Colonic mucosa (tissue), 4 donors: Measurements from ENCODE around the gene AGPAT3. TPM values are rescaled to one million over a fixed set of nuclear protein-coding genes. Genes with fewer than 3 reads are reported as not detected.

Experiments
- DNase-seq: peaks from one replicate; pipeline ENCODE4 v3.0.0-alpha.2; 2020
- H3K27ac ChIP-seq: fragments of 200-600 bp; one replicate; pipeline ENCODE4 v1.8.0; 2021
- H3K27me3 ChIP-seq: fragments of 200-600 bp; one replicate; pipeline ENCODE4 v1.8.0; 2021
- H3K36me3 ChIP-seq: fragments of 200-600 bp; one replicate; pipeline ENCODE4 v1.8.0; 2021
- H3K4me1 ChIP-seq: fragments of 200-600 bp; one replicate; pipeline ENCODE4 v1.8.0; 2021; ENCODE audit warnings: mild to moderate bottlenecking
- H3K4me3 ChIP-seq: fragments of 200-600 bp; one replicate; pipeline ENCODE4 v1.8.0; 2021
- H3K9ac ChIP-seq, 2 donors: one replicate each; pipeline ENCODE4 v1.7.0; 2013; ENCODE audit warnings: control low read depth in 2 of 2, low read depth in 2 of 2, low read length in 2 of 2
- H3K9me3 ChIP-seq: fragments of 200-600 bp; one replicate; pipeline ENCODE4 v1.8.0; 2021
- CTCF ChIP-seq: fragments of 200-600 bp; IDR thresholded peaks from one replicate; pipeline ENCODE4 v1.8.0; 2022; ENCODE audit warnings: antibody characterized with exemption, mild to moderate bottlenecking
- intact Hi-C: fragments of 100-400 bp; cut with DNase I; formaldehyde crosslinking; loops from one replicate; pipeline ENCODE4 v1.14.1; 2022
- total RNA-seq, 2 donors: library from RNA; stranded (reverse); fragmentation: NEBNext Ultra II Directional in 1 of 2; extraction: Animal tissue kit (Norgen Biotek cat#: 25700) in 1 of 2; gene quantifications; one replicate each; pipeline ENCODE4 v1.2.1, GENCODE V29; 2021
- donor health status: healthy.
- donor health status: DM: no; HTN: no; CAD: no.
- donor health status: DM: no; HTN: no; CAD: no.

Gene AGPAT3
- total RNA-seq, 2 donors from 2014 or later: 82.2 to 101 TPM

- Histone ChIP-seq H3K27ac (no peak overlapping the region), H3K4me1 (no peaks in the 10 kb centered on the region), H3K4me3 (no peak overlapping the region), H3K36me3 (no peaks in the 10 kb centered on the region), H3K9me3 (no peaks in the 10 kb centered on the region), H3K27me3 (no peaks in the 10 kb centered on the region), H3K9ac (no peak overlapping the region)
- no peak for TF ChIP-seq CTCF
- DNase-seq: no peak
- intact Hi-C loops: no loop called here
Observed at GRCh38 chr21:43853851-43854772, 10.9 kb upstream of the AGPAT3 start.

GRCh38 chr21:43854773-43855633 lies 10.0 kb upstream of the AGPAT3 start:
- H3K9ac ChIP-seq: no peak overlapping the region
- TF ChIP-seq CTCF: no peak
- H3K4me1 ChIP-seq: no peaks in the 10 kb centered on the region
- H3K36me3 ChIP-seq: no peaks in the 10 kb centered on the region
- intact Hi-C loops: no loop called here
- no peak overlapping the region for H3K27ac ChIP-seq
- no peaks in the 10 kb centered on the region for H3K9me3 ChIP-seq
- no peak overlapping the region for H3K4me3 ChIP-seq
- no peak for DNase-seq
- H3K27me3 ChIP-seq: no peaks in the 10 kb centered on the region

GRCh38 chr21:43855955-43856354 lies 9.1 kb upstream of the AGPAT3 start:
- intact Hi-C loops: no loop called here
- no peak for DNase-seq
- Histone ChIP-seq H3K27ac (no peak overlapping the region), H3K27me3 (no peaks in the 10 kb centered on the region), H3K9me3 (no peaks in the 10 kb centered on the region), H3K9ac (no peak overlapping the region), H3K36me3 (no peaks in the 10 kb centered on the region), H3K4me1 (no peaks in the 10 kb centered on the region), H3K4me3 (no peak overlapping the region)
- TF ChIP-seq CTCF: no peak

GRCh38 chr21:43858806-43859648 lies 6.0 kb upstream of the AGPAT3 start:
- H3K4me3 ChIP-seq: no peak overlapping the region
- H3K27me3 ChIP-seq: no peaks in the 10 kb centered on the region
- no peaks in the 10 kb centered on the region for H3K4me1 ChIP-seq
- no peak overlapping the region for H3K27ac ChIP-seq
- no peaks in the 10 kb centered on the region for H3K9me3 ChIP-seq
- H3K36me3 ChIP-seq: no peaks in the 10 kb centered on the region
- TF ChIP-seq CTCF: no peak
- peak overlapping the region in 1 of 2 donors; percentile 35 for H3K9ac ChIP-seq
- no peak for DNase-seq
- intact Hi-C loops: no loop called here

- Histone ChIP-seq H3K9ac (no peak overlapping the region), H3K4me3 (no peak overlapping the region), H3K4me1 (no peaks in the 10 kb centered on the region), H3K9me3 (no peaks in the 10 kb centered on the region), H3K27ac (no peak overlapping the region), H3K27me3 (no peaks in the 10 kb centered on the region), H3K36me3 (no peaks in the 10 kb centered on the region)
- TF ChIP-seq CTCF: no peak
- intact Hi-C loops: loop anchor here (5.0 kb wide), 1 partner anchor 47 kb away; no protein-coding TSS in a partner anchor
- DNase-seq: no peak
Observed at GRCh38 chr21:43859747-43860214, 5.2 kb upstream of the AGPAT3 start.
